ENCODE data around the gene SHLD1. TPM values are rescaled to one million over a fixed set of nuclear protein-coding genes. Genes with fewer than 3 reads are reported as not detected.
"Not testable (repeated sequence)": the region's sequence is repeated elsewhere in the genome, so short reads cannot be mapped to it uniquely, and the experiment has no call there.

SHLD1 gene
- 4.3 and 6.3 TPM in 2 replicates for total RNA-seq (2014; rRNA removed; shearing (Covaris generic))

DNA sequence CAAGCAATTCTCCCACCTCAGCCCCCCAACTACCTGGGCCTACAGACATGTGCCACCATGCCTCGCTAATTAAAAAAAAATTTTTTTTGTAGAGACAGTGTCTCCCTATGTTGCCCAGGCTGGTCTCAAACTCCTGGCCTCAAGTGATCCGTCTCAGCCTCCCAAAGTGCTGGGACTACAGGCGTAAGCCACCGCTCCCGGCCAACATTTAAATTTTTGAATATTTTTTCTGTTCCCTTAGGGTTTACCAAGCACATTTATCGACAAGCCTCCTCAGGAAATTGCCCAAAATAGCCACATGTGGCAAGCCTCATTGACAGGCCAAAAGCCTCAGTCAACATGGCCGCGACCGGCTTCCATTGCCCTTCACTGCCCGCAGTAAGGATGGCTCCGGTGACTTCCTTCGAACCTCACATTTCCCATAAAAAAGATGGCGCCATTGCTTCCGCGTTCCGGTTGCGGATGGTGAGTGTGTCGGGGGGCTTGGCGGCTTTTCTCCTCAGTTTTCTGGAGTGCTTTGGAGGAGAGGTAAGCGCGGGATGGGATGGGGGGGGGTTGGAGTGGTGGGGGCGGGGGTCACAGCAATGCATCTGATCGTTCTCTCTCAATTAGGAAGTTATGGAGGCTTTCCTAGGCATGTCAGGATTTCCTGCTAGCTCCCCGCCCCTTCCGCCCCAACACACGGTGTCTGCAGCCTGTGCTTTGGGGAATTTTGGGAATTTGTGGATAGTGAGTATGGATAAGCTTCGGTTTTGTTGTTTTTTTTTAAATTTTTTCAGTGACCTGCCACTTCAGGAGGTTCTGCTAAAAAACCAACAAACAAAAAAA lies at the start of gene SHLD1:
TSS of gene SHLD1 (plus strand) at position 450 of the 828 bp plus-strand sequence. CDS start 22,465 bp downstream, outside the sequence.
- peak; percentile 84 for DNase-seq (ENCODE audit: low spot score)

- not testable (repeated sequence) for DNase-seq (ENCODE audit: low spot score)
Observed at GRCh38 chr20:5702339-5702738, 47.9 kb upstream of the SHLD1 start.

DNA sequence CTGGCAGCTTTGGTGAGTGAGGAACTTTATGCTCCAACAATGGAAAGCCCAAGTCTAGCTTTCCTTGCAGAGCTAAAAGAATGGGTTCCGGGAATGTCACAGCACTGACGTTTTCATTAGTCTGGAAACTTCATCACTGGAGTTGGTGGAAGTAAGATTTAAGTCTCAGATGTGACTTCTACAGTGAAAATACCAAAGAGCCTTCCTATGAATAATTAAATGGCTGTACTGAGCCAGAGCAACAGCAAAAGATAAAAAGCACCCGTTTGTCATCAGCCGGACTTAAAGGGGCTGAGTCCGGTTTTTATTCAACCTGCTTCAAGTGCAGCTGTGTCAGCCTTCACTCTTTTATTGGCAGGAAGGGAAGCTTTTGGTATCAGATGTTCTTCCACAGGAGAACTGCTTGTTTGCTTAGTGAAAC lies 46.5 kb upstream of the SHLD1 start:
- DNase-seq (ENCODE audit: low spot score) = no peak

- no peak for DNase-seq (ENCODE audit: low spot score)
Observed at GRCh38 chr20:5705827-5706226, 44.4 kb upstream of the SHLD1 start.

GRCh38 chr20:5706797-5707196 lies 43.4 kb upstream of the SHLD1 start:
- no peak for DNase-seq (ENCODE audit: low spot score)

DNA sequence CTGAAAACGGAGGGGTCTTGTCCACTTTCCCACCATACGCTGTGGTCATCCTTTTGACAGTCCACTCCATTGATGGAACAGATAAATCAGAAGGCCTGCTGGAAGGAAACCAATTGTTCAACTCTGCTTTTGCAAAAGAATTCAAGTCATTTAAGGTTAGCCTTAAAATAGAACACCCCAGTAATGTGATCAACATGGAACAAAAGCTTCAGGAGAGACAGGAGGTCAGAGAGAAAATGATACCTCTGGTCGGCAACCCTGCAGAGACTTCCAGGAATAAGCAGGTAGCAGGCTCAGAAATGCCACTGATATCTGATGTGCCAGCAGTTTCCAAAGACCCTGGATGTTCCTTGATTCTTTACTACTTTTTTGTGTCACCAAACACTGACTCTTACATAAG lies 39.6 kb upstream of the SHLD1 start:
- no peak for DNase-seq (ENCODE audit: low spot score)

- no peak for DNase-seq (ENCODE audit: low spot score)
Observed at GRCh38 chr20:5714261-5715041, 35.8 kb upstream of the SHLD1 start.

DNA sequence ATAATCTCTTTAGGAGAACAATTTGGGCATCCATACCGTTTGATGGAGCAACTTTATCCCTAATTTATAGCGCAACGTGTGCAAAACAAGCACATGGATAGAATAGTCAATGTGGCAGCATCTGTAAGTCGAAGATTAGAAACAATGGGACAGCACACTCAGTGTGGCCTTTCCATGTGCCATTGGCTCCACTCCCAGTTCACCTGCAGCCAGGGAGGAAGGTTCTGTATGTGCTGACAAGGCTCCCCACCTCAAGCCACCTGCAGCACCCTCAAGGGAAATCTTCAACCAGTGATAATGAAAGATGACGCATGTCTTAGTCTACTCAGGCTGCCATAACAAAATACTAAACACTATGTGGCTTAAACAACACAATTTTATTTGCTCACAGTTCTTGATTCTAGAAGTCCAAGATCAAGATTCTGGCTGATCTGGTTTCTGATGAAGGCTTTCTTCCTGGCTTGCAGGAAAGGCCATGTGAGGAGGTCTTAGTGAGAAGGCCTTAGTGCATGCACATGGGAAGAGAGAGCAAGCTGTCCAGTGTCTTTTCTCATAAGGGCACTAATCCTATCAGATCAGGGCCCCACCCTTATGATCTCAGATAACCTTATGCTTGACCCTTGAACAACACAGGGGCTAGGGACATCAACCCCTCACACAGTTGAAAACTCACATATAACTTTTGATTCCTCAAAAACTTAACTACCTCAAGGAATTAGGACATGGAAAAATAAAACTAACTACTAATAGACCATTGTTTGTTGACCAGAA lies 34.9 kb upstream of the SHLD1 start:
- no peak for DNase-seq (ENCODE audit: low spot score)

GRCh38 chr20:5716953-5717352 lies 33.2 kb upstream of the SHLD1 start:
- no peak for DNase-seq (ENCODE audit: low spot score)

DNA sequence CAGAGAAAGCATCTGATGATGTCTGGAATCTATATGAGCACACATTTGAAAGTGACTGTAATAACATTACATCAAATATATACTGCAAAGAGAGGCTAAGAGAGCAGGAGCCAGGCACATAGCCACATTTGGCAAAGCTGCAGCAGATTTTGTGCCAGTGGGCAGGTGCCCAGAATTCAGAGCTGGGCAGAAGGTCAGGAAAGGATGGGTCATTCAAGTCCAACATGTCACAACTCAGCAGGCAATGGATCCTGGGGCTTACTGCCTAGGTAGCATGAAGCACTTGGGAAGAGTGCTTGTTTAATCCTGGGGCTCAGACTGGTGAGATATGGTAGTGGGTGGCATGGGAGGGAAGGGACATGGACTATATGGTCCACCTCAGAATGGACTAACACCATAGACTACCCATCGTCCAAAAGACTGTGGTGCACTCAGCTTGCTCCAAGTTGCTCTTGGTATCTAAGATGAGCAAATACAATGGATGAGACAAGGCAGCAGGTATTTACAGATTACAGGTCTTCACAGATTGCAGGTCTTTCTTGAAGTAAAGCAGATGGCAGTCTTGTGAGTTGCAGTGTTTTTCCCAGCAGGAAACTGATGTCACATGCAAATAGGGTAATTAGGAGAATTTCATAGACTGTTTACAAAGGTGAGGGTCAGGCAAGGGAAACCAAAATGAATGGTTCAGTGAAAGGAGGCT lies 31.2 kb upstream of the SHLD1 start:
- DNase-seq (ENCODE audit: low spot score) = no peak

- DNase-seq (ENCODE audit: low spot score) = no peak
Observed at GRCh38 chr20:5719861-5720403, 30.3 kb upstream of the SHLD1 start.

DNA sequence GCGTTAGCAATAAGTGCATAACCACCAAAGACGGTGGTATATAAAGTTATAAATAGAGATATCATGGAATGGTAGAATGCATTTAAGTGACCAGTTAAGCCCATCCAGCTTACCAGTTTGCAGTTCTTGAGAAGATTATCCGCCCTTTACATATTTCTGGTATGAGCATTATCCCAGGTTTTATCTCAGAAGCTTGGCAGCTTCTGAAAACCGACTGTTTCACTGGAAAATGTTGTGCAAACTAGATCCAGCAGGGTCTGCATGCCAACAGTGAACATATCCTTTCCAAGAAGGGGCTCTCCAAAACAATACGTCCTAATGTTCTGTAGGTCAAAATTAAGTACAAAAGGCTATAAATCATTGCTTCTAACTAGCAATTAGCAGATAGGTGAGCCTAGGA lies 29.5 kb upstream of the SHLD1 start:
- no peak for DNase-seq (ENCODE audit: low spot score)

GRCh38 chr20:5721356-5721755 lies 28.8 kb upstream of the SHLD1 start:
- not testable (repeated sequence) for DNase-seq (ENCODE audit: low spot score)

GRCh38 chr20:5722927-5723326 lies 27.3 kb upstream of the SHLD1 start:
- DNase-seq (ENCODE audit: low spot score) = no peak

DNA sequence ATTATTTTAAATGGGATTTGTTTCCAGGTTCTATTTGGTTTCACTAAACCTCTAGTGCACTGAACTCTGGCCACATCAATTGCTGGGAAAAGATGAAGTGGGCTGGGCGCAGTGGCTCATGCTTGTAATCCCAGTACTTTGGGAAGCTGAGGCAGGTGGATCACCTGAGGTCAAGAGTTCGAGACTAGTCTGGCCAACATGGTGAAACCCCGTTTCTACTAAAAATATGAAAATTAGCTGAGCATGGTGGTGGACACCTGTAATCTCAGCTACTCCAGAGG lies 25.1 kb upstream of the SHLD1 start:
- not testable (repeated sequence) for DNase-seq (ENCODE audit: low spot score)

DNA sequence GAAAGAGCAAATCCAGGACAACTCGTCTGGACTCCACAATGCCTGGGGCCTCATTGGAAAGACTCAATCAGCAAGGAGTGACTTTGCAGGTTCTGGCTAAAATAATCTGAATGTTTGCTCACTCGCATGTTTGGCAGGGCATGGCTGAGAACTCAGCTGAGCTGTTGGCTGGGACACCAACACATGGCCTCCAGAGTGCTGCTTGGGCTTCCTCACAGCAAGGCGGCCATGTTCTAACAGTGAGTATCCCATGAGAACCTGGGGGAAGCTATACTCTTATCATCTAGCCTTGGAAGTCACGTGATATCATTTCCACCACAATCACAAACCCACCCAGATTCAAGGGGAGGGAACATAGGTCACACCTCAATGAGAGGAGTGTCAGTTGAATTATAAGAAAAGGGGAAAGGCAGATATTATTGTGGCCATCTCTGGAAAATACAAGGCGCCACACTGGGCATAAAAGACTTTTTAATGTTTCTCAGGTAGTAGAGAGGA lies 23.1 kb upstream of the SHLD1 start:
- no peak for DNase-seq (ENCODE audit: low spot score)

- DNase-seq (ENCODE audit: low spot score) = peak; percentile 62
Observed at GRCh38 chr20:5729348-5729747, 20.9 kb upstream of the SHLD1 start.

GRCh38 chr20:5730131-5730530 lies 20.1 kb upstream of the SHLD1 start:
- no peak for DNase-seq (ENCODE audit: low spot score)

DNA sequence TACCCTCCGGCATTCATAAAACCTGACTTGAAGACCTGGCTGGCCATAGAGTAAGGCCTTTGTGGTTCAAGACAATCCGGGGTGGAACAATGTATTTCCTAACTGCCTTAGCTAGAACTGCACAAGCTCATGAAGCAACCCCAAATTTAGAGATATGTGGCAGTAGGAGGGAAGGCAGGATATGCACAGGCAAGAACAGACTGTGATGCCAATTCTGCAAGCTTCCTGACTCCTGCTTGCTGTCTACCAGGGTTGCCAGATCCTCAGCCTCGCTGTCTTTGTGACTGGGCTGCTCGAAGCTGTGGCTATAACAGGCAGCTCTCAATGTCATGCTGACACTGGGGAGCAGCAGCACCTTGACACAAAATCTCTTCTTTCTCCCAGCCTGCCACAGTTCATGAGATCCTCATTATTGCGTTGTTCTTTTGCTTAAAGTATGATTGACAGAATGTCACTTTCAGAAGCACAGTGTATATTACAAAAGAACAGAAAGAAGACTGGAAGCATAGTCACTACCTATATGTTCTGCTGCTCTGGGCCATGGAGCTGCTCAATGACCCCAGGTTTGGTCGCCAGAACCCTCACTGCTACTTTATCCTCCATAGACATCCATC lies 18.3 kb upstream of the SHLD1 start:
- no peak for DNase-seq (ENCODE audit: low spot score)

DNA sequence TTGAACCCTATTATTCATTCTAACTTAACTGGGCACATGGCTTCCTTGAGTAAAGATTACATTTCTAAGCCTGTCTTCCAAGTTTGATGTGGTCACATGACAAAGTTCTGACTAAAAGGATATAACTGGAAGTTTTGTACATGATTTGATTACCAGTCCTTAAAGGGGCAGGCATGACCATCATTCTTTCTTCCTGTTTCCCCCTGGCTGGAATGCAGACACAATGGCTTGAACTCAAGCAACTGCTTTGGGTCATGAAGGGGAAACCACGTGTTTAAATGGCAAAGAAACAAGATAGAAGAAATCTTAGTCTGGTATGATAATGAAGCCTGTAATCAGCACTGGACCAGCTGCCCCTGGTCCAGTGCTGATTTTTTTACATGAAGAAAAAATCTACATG lies 15.6 kb upstream of the SHLD1 start:
- DNase-seq (ENCODE audit: low spot score) = no peak

All from H4 (cell line).